HG02884 (cell line): ENCODE measurements around the gene LMO7.
"Not testable (repeated sequence)": the region's sequence is repeated elsewhere in the genome, so short reads cannot be mapped to it uniquely, and the experiment has no call there.

Experiments
- ATAC-seq: cut with Tn5 transposase; IDR thresholded peaks from one replicate; pipeline ENCODE4 v1.9.1; 2021; ENCODE audit warnings: mild to moderate bottlenecking, moderate library complexity; ENCODE audit not compliant: unreplicated experiment

Gene LMO7

GRCh38 chr13:75769141-75769905 is 133.2 kb downstream of the LMO7 start:
- no peak for ATAC-seq

DNA sequence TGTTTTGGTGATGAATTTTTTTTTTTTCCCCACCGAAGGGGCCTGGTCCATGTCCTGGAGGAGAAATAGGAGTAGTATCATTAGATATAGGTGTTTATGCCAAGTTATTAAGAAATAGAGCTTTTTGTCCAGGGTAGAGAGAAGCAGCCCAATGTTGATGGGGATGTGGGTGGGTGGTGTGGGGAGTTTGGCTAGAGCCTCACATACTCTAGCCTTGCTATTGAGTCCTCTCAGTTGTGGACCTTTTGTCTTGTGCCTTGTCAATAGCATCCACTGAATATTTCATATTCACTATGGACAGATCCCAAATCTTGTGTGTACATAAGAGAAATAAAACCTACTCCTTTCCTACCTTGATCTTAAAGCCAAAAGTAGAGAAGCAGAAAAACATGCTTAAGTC is 134.0 kb downstream of the LMO7 start:
- ATAC-seq = no peak

- no peak for ATAC-seq
Observed at GRCh38 chr13:75770592-75771011, 134.5 kb downstream of the LMO7 start.

- ATAC-seq = no peak
Observed at GRCh38 chr13:75771226-75771625, 135.1 kb downstream of the LMO7 start.

- no peak for ATAC-seq
Observed at GRCh38 chr13:75771818-75772217, 135.7 kb downstream of the LMO7 start.

- ATAC-seq = no peak
Observed at GRCh38 chr13:75774176-75774575, 138.0 kb downstream of the LMO7 start.

DNA sequence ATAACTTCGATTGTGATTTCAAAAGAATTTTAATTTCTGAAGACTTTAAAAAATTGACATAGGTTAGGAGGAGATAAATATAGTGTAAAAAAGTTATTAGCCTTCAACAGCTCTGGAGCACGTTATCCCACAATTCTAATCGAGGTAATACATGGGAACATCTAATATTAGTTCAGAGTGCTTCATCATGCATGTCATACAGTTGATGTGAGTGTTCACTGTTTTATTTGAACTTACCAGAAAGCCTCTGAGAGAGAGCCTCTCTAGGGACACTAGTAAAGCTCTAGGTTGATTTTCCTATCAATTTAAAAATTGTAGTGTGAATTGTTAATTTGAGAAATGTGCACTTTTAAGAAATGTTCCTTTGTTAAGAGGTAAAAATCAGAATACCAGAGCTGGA is 140.4 kb downstream of the LMO7 start:
- ATAC-seq = no peak

DNA sequence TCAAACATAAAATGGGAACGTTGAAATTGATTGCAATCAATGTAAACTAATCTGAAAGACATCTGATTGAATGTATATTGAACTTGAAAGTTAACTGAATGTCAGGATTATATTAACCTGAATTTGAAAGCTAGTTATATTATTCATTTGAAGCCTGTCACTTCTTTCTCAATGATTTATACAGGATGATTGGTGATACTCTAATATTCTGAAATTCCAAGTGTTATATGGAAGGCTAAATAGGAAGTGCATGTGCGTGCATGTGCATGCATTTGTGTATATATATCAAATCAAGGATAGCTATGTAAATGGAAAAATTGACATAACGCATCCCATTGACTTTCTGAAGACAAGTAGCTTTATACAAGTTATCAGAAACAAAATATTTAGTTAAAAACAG is 143.3 kb downstream of the LMO7 start:
- no peak for ATAC-seq

DNA sequence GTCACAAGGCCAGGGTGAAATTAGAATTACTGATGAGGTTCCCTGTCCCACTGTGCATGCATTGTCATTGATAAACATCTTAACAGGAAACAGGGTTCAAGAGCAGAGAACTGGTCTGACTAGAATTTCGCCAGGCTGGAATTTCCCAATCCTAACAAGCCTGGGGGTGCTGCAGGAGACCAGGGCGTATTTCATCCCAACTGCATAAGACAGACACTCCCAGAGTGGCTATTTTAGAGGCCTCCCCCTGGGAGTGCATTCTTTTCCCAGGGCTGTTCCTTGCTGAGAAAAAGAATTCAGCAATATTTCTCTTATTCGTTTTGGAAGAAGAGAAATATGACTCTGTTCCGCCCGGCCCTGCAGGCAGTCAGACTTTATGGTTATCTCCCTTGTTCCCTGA is 144.0 kb downstream of the LMO7 start:
- ATAC-seq = not testable (repeated sequence)

- ATAC-seq = no peak
Observed at GRCh38 chr13:75782985-75783384, 146.9 kb downstream of the LMO7 start.

- no peak for ATAC-seq
Observed at GRCh38 chr13:75784003-75784402, 147.9 kb downstream of the LMO7 start.

GRCh38 chr13:75785130-75785529 is 149.0 kb downstream of the LMO7 start:
- no peak for ATAC-seq

DNA sequence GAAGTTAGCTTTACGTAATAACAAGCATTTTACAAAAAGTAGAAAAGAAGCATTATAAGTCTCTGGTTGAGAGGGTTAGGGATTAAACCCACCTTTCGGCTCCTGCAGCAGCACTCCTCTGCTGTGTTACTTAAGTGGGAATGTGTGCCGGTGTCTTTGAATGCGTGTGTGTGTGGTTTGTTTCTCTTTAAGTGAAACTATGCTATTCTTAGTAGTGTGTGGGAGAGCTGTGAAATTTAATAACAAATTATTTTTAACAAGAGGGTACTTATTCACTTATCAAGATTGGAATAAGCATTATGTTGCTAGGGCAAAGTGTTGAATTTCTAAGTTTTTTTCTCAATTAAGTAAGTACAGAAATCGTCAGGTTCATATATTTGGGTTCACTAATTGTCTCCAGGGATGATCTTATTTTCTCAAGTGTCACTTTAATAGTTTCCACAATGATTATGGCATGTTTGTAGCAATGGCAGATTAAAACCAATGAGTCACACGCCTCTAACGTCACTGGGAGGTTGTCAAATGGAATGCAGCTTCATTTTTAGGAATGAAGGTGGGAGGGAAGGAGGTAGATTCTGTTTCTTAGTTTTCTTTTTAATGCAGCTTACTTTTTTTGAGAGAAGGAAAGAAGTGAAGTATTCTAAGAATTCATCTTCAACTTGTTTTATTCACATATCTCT is 151.3 kb downstream of the LMO7 start:
- ATAC-seq = no peak

DNA sequence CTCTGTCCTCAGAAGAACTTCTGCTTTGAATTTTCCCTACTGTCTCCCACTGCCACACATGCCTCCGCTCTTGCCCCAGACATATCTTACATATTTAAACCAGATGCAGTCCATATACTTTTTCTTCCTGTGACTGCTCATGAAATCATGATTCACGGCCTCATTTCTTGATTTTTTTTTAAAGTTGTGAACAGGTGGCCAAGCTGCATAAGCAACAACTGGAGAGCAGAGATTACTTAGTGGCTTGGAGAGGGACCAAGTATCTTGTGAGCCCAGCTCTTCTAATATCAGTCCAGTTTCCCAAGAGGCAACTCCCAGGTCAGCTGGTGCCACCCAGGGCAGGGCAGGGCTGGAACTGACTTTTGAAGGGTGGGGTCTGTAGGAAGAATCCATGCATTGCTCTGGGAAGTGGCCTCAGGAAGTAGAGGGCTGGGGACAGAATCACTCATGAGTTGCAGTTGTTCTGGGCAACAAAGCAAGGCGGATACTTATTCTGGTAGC is 152.4 kb downstream of the LMO7 start:
- no peak for ATAC-seq

DNA sequence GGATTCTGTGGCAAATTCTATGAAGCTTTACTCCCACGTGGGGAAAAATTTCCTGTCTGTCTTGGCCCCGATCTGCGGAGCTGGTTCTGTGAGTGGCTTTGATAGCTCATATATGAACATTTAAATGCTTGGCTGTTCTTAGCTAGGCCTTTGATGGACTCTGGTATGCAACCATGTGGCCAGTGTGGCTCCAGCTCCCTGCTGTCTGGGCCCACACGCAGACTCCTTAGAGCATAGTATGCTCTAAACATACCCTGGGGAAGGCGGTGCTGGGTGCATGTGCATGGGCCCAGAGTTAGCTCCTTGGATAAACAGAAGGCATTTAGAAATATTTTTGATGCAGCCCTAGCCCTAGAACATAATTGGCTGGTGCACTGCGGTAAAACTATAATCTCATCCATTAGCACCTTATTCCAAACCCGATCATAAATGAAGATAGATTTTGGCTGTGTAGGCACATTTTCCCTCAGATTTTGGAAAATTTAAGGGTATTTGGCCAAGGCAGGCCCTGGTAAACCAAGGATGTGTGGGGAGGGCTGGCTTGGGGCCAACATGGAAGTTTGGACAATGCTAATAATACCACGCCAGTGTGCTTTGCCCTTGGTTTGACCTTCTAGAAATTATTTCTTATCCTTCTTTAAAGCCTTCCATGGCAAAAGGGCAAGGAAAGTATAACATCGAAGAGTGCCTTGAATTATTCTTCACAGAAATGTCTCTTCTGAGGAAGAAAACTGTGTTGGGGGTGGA is 153.5 kb downstream of the LMO7 start:
- ATAC-seq = no peak

GRCh38 chr13:75790198-75790970 is 154.3 kb downstream of the LMO7 start:
- no peak for ATAC-seq

DNA sequence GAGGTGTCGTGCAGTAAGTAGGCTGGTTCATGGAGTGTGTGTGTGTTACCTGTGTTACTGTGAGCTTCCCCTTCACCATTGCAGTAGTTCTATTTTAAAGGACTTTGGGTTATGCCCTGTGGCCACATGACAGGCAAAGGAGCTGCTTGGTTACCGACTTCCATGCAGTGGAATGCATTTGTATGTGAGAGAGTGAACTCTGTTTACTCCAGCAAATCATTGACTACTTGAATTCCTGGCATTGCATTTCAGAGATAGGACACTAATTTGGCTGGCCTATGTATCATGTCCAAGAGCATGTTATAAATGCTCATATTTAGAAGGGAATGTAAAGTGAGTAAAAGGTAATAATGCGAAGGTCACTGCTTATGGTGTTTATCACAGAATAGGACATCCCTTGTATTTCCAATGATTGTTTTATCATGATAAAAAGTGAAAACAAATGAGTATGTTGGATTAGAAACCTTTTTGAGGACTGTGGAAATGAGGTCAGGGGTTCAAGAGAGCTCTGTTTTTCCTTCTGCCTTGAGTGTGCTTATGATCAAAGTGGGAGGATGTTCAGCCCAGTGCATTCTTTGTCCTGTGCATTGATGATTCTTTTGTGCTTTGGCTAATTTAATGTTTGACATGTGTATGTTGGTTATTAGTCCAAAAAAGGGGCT is 156.5 kb downstream of the LMO7 start:
- no peak for ATAC-seq

GRCh38 chr13:75793188-75793567 is 157.0 kb downstream of the LMO7 start:
- not testable (repeated sequence) for ATAC-seq

- ATAC-seq = no peak
Observed at GRCh38 chr13:75794663-75795062, 158.5 kb downstream of the LMO7 start.

DNA sequence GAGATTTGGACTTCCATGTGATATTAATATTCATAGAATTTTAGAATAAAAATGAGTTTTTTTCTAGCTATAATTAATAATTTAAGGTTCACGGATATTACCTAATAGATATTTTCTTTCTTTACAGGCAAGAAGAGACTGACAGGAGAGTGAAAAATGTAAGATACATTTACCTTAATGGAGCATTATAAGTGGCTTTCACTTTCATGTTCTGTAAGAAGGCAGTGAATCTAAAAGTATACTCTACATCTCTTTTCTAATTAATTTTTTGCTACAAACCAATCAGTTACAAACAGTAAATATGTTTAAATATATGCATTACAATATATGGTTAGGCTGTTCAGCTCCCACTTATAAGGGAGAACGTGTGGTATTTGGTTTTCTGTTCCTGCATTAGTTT is 159.1 kb downstream of the LMO7 start:
- ATAC-seq = no peak
